VCaP (cell line): ENCODE data around the gene EML1.
"Not testable (repeated sequence)": the region's sequence is repeated elsewhere in the genome, so short reads cannot be mapped to it uniquely, and the experiment has no call there.

Source experiments
- H3K27ac ChIP-seq: fragments of 450-650 bp; 2 replicates; pipeline ENCODE4 v1.5.1; 2017
- TF ChIP-seq, protein P1 (sequence below): fragments of 450-650 bp; conservative IDR thresholded peaks from 2 replicates; pipeline ENCODE4 v1.5.1; 2017; ENCODE audit warnings: mild to moderate bottlenecking, moderate library complexity

Gene EML1

DNA sequence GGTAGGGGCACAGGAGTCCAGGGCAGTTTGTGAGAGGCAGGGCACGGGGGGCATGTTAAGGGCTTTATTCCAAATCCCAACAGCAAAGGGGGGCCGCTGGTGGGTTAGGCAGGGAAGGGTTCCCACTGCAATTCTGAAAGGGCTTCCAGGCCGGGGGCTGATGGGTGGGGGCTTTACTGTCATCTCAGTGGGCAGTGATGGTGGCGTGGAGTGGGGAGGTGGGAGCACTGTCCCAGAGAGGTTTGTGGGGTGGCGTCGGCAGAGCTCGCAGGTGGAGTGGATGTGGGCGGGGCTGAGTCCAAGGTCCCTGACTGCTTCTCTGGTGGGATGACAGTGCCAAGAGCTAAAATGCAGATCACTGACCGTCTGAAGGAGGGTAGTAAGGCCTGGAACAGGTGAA lies 150.4 kb downstream of the EML1 start:
- no peak overlapping the region for H3K27ac ChIP-seq
- TF ChIP-seq, protein P1, sequence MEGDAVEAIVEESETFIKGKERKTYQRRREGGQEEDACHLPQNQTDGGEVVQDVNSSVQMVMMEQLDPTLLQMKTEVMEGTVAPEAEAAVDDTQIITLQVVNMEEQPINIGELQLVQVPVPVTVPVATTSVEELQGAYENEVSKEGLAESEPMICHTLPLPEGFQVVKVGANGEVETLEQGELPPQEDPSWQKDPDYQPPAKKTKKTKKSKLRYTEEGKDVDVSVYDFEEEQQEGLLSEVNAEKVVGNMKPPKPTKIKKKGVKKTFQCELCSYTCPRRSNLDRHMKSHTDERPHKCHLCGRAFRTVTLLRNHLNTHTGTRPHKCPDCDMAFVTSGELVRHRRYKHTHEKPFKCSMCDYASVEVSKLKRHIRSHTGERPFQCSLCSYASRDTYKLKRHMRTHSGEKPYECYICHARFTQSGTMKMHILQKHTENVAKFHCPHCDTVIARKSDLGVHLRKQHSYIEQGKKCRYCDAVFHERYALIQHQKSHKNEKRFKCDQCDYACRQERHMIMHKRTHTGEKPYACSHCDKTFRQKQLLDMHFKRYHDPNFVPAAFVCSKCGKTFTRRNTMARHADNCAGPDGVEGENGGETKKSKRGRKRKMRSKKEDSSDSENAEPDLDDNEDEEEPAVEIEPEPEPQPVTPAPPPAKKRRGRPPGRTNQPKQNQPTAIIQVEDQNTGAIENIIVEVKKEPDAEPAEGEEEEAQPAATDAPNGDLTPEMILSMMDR: no peak

DNA sequence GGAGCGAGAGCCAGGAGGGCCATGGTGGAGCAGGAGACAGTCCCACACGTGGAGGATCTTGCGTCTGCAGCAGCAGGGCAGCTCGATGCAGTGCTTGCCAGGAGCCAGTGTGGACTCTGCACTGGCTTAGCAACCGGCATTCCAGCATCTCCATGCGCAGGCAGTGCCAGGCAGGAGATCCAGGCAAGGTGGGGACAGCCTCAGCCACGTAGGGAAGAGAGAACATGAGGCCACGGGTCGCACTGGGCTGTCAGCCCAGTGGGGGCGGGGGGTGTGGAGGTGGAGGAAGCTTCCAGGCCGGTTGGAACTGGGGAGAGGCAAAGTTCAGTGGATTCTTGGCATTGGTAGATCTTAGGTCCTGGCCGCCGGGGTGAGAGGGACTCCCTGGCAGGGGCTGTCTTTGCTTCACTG lies 151.0 kb downstream of the EML1 start:
- TF ChIP-seq, protein P1: no peak
- no peak overlapping the region for H3K27ac ChIP-seq

DNA sequence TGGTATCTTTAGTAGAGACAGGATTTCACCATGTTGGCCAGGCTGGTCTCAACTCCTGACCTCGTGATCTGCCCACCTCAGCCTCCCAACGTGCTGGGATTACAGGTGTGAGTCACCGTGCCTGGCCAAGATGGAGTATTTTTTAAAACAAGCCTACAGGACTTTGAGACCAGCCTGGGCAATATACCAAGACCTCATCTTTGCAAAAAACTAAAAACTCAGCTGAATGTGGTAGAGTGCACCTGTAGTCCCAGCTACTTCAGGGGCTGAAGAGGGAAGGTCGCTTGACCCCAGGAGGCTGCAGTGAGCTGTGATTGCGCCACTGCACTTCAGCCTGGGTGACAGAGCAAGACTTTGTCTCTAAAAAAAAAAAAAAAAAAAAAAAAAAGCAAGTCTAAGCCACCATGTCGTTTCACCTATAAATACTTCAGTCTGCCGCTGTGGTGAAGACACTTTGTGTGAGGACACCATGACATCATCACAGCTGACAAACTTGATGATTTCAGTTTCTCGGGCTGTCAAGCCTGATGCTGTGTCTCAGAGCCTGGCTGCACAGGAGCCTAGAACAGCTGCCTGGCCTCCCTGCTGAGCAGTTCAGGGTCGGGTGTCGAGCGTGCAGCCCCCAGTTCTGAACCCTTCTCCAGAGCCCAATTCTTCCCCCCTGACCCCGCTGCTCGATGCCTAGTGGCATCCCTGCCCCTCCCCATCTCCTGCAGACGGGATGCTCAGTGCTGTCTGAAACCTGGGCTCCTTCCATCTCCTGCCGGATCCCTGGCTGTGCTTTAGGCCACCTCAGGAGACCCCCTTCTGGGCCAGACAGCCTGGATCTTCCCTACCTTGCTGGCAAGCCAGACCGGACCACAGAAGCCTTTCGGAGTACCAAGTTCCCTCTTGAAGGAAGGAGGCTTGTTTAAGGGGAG lies 152.8 kb downstream of the EML1 start:
- TF ChIP-seq, protein P1: no peak
- H3K27ac ChIP-seq: no peak overlapping the region

DNA sequence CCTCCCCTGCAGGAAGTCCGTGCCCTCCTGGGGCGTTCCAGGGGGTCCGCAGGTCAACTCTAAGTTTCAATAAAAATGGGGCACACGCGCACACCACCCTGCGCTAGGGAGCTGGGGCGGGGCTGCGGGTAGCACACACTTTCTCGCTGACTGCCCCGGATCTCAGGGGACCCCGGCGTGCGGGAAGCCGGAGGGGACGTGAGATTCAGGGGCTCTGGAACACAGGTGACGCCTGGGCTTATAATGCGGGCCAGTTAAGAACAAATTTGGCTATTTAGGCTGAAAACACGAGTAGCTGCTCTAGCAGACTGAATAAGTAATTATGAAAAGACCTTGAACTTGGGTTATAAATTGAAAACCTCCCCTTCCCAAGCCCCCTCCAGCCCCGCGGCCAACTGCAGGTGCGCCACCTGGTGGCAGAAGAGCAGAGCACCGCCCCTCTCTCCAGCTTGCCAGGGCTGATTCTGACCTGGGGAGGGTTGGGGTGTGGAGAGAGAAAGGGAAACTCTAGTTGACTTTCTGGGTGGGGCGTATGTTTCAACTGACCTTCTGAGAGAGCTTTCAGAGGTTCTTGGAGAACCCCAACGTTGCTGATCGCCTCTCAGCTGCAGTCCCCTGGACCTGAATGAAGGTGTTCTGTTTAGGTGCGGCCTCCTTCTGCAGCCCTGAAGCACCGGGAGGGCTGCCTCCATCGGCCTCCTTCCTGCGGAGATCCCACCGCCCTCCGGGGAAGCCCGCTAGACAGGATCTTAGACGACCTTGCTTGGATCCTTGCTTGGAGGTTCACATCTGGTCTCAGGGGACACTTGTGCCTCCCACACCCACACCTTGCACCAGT lies 153.7 kb downstream of the EML1 start:
- no peak overlapping the region for H3K27ac ChIP-seq
- TF ChIP-seq, protein P1: peak; percentile 92

DNA sequence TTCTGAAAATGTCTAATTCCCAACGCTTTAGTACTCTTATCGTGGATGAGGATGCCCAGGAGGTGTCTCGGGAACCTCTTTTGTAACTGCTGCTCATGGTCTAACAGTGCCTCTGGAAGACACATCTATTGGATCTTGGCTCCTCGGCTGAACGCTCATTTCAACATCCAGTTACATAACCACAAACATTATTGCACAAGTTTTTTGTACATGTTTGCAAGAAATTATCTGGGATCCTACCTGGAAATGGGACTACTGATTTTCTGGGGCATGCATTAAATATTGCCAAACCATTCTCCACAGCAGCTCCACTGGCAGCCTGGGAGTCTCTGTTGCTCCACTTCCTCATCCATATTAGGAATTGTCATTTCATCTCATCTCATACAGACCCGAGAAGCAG lies 154.5 kb downstream of the EML1 start:
- TF ChIP-seq, protein P1: no peak

DNA sequence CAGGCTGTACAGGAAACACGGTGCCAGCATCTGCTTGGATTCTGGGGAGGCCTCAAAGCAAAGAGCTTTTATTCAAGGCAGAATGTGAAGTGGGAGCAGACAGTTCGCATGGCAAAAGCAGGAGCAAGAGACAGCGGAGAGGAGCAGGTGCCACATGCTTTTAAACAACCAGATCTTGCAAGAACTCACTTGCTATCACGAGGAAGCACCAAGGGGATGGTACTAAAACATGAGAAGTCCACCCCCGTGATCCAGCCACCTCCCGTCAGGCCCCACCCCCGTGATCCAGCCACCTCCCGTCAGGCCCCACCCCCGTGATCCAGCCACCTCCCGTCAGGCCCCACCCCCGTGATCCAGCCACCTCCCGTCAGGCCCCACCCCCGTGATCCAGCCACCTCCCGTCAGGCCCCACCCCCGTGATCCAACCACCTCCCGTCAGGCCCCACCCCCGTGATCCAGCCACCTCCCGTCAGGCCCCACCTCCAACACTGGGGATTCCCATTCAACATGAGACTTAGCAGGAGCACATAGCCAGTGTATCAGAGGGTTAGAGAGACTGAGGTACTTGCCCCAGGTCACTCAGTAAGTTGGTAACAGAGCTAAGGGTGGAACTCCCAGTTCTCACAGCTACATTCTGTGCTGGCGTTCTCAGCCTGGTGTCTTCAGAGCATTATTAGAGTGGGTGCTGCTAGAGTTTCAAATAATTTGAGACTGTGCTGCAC lies 156.0 kb downstream of the EML1 start:
- not testable (repeated sequence) for H3K27ac ChIP-seq

More for the DNA sequence above, 154.5 kb downstream of the EML1 start:
- no peak overlapping the region for H3K27ac ChIP-seq

DNA sequence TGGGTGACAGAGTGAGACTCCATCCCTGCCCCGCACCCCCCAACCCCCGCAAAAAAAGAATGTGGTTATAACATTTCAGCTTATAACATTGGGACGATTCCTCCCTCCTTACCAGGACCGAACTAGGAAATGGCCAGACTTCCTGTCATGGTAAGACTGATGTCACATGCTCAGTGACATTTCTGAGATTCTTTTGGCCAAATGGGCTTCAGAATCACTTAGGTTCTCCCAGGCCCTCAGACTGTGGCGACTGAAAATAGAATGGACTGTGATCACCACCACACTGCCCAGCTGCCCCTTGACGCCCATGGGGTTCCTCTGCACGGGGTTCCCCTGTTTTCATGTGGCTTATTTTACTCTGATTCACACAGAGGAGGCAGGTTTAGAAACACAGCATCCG lies 157.0 kb downstream of the EML1 start:
- H3K27ac ChIP-seq: no peak overlapping the region
- TF ChIP-seq, protein P1: no peak
